DMS79 treated with DMSO at 0.1 percent for 48 hours (cell line): Measurements from ENCODE around the gene TBCD.

ENCODE experiments used
- DNase-seq: peaks from one replicate; lab custom pipeline; 2025; lab: John Stamatoyannopoulos, UW

TBCD gene

DNA sequence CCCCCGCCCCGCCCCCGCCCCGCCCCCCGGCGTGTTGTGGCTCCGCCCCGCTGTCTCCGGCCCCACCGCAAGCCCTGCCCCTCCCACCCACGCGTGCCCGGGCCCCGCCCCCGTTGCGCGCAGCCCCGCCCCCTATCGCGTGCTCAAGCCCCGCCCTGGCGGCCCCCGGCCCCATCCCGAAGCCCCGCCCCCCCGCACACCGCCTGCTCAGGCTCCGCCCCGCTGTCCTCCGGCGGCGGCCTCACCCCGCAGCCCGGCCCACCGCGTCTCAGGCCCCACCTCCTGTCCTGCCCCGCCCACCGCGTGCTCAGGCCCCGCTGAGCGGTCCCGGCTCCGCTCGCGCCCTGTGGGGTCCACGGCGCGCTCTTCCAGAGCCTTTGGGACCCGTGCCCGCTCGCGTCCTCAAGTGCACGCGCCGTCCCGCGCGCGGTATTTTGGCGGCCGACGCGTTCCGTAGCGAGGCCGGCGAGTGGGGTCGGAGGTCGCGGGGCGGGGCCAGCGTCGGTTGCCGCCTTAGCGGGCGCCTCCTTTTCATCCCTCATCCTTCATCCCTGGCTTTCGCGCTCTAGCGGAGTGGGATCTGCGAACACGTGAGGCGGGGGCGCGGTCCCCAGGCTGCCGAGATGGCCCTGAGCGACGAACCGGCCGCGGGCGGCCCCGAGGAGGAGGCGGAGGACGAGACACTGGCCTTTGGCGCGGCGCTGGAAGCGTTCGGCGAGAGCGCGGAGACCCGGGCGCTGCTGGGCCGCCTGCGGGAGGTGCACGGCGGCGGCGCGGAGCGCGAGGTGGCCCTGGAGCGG lies at the start of gene TBCD:
TBCD (plus strand) TSS at position 495 of the 800 bp plus-strand sequence; CDS start at position 624, 129 bp downstream.
- peak; percentile 44 for DNase-seq

DNA sequence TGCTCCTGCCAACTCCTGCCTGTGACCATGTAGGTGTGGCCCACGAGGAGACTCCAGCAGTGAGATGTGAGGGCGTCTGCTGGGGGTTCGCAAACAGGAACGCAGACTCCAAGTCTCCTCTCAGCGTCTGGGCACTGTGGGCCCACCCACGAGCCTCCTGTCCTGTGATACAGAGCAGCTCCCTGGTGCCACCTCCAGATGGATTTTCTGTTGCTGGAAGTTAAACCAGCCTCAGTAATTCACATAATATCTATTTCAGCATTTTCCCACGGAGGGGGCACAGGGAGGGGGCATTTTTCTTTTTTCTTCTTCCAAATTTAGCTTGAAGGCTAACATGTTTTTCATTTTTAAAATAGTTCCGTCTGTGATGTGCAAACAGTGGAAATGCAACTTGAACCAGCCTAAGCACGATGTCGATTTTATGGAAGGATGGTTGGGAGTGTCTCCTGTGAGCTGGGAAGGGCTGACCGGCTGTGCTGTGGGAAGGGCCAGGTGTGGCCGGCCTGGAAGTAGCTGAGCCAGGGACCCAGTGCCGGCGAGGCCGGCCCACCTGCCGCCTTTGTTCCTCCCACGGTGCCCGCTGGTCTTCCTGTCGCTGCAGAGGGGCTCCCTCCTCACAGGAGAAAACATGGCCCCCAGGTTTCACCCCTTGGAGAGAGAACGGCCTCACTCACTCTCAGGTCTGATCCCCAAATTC lies 49.5 kb upstream of the TBCD start:
- DNase-seq = no peak

DNA sequence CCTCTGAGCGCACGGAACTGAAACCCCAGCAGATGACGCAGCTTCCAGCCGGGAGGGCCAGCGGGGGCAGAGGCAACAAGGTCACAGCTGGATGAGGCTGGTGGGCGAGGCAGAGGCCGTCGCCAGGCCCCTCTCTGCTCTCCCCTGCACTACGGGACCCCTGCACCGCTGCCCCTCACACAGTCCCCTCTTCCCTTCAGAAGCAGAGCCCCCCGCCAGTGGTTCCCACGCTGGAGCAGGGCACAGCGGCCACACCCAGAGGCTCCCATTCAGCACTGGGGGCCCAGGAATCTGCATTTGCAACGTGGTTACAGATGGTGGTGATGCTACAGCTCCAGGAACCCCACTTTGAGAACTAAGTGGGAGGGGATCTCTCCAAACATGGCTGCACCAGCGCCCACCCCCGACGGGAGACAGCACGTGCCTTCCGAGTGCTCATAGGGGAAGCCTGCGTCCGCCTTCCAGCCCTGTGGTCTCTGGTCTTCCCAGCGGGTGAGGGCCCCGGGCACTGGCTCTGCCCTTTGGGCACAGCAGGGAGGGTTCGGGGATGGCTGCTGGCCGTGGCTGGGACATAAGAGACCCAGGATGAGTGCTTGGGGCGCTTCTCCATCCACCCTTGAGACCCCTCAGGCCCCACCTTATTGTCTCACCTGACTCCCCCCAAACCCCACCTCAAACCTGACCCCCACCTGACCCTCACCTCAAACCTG lies 48.7 kb upstream of the TBCD start:
- no peak for DNase-seq

DNA sequence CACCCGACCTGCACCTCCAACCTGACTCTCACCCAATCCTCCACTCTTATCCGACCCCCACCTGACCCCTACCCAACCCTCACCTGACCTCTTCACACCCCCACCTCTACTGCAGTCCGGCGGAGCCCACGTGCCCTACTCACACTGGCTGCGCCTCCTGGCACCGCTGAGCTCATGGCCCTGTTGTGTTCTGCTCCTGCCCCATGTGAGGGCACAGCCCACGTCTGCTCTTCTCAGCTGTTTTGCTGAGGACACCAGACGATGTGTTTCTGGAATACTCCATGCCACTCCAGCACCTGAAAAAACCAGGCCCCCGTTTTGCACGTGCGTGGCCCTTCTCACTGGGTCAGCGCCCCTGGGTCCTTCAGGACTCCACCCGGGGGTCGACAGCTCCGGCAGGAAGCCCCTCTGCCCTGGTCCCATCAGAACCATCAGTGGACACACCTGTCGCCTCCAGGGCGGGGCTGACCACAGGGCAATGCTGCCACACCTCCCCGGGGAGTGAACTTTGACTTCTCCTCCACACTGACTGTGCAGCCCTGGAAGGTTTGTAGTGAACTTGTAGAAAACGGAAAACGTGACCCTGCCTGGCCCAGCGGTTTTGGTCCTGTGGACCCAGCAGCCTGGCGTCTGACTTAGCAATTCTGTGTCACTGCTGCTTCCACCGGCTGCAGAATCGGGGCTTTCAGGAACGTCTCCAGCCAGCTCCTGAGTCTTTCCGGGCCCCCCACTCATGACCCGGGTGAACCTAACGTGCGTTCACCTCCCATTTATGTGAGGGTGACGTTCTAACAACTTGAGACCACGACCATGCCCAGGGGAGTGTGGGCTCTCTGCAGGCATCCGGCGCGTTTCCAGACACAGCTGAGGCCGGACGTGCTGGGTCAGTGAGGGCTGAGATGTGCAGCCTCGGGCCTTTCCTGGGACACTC lies 47.7 kb upstream of the TBCD start:
- DNase-seq = no peak

DNA sequence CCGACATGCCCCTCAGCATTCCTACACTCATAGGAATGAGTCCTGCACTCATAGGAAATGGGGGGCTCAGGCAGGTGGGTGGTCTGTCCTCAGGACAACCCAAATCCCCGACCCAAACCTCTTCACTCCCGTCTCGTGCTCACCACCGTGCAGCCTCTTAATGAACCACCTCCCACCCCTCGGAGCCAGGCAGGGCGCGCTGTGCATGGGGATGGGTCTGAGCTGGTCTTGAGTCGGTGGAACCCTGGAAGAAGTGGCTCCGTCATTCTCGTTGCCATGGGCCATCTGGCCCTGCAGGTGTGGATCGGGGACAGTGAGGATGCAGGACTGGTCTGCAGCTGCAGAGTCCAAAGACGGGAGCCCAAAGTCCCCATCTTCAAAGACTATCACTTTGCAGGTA lies 47.0 kb upstream of the TBCD start:
- DNase-seq = no peak

DNA sequence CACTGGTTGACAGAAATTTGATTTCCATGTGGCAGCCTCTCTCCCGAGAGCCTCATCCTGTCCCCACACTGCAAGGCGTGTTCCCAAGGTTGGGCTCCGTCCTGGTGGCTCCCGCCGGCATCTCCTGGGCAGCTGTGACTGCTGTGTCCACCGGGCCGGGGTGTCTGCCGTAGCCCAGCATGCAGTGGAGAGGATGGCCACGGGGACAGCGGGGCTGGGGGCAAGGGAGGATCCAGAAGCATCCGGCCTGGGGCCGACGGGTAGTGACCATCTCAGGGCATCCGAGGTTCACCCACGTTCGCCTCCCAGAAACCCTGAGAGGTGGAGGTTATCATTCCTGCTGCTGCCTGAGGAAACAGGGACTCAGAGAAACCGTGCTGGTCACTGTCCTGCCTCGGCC lies 46.1 kb upstream of the TBCD start:
- no peak for DNase-seq

DNA sequence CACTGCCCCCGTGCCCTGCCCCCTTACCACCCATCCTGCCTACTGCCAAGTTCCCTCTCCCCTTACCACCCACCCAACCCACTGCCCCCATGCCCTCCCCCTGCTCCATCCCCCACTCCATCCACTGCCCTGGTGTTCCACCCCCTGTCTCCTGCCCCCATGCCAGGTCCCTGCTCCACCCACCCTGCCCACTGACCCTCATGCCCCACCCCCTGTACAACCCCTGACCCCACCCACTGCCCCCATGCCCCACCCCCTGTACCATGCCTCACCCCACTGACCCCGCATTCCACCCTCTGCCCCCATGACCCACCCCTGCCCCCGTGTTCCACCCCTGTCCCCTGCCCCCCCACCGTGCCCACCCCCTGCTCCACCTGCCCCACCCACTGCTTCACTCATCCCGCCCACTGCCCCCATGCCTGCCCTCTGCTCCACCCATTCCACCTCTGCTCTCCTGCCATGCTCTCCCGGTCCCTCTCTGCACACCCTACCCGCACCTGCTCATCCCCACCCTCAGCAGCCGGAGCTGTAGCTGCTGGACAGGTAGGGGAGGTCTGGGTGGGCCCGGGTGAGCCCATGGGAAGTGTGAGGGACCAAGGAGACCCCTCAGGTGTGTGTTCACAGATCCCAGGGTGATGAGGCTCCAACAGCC lies 42.7 kb upstream of the TBCD start:
- DNase-seq = no peak

DNA sequence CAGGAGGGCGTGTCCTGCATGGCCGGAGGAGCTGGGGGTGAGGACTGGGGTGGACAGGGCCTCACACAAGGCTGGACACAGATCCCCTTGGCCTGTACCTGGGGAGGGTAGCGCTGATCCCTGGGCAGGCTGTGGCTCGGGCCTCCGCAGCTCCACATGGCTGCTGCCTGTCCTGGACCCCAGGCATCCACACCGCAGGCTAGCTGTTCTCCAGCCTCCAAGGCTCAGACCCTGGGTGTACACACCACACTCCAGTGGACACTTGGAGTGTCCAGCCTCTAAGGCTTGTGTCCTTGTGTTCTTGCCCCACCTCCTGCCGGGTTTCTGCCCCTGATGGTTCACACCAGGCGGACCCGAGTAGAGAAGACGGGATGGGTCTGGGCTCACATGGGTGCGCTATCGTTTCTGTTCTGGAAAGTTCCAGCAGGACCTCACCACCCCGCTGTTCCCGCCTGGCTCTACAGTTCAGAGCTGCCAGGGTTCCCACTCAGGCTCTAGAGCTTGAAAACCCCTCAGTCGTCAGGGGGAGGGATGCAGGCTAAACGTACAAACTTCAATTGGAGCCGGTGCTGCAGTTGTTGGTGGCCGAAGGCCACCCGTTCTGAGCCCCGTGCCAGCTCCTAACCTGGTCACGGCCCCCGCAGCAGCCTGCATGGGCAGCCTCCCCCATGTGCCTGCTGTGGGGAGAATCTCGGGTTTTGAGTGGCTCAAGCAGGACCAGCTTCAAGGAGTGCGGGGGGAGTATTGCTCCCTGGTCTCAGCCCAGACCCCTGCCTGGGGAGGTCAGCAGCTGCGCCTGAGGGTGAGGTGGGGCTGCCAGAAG lies 42.0 kb upstream of the TBCD start:
- no peak for DNase-seq

DNA sequence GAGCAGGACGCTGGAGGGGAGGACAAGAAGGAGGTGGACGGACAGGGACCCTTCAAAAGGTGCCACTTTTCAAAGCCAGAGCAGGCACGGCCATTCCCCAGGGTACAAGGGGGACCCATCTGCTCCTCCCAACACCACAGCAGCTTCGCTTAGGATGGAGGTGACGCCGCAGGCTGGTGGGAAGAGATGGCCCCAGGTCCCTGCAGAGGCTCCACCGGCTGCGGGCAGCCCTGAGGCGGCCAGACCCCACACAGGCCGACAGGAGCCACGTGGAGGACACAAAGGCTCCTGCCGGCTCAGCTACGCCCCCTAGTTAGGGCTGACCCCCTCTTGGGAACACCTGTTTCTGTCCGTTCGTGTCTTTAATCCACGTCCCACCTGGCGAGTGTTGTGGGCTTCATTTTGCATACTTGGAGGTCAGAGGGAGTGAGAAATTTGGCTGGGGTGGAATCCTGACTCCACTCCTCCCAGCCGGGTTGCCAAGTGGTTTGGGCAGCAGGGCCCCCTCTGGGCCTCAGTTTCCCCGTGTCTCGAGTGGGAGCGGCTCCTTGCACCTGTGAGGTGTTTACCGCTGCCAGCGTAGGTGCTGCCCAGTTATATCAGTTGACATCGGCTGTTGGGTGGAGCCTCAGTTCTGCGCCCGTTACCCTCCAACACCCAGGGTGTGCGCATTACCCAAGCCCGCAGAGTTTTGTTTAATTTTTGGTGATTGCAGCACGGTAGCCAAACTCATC lies 41.2 kb upstream of the TBCD start:
- DNase-seq = no peak

DNA sequence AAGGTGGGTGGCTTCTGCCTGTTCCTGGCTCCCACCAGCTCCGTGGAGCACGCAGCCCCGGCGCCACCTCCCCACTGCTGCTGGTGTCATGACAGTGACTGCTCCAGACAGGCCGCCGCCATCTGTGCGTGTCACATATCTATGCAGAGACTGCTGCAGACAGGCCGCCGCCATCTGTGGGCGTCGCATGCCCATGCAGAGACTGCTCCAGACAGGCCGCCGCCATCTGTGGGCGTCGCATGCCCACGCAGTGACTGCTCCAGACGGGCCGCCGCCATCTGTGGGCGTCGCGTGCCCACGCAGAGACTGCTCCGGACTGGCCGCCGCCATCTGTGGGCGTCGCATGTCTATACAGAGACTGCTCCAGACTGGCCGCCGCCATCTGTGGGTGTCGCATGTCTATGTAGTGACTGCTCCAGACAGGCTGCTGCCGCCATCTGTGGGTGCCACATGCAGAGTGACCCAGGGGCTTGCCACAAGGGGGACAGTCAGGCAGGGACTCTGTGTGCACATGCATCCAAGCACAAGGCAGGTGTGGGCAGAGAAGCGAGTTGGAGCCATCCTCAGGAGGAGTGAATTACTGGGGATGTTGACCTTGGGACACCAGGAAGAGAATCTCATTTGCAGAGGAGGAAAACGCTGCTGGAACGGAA lies 38.7 kb upstream of the TBCD start:
- no peak for DNase-seq

DNA sequence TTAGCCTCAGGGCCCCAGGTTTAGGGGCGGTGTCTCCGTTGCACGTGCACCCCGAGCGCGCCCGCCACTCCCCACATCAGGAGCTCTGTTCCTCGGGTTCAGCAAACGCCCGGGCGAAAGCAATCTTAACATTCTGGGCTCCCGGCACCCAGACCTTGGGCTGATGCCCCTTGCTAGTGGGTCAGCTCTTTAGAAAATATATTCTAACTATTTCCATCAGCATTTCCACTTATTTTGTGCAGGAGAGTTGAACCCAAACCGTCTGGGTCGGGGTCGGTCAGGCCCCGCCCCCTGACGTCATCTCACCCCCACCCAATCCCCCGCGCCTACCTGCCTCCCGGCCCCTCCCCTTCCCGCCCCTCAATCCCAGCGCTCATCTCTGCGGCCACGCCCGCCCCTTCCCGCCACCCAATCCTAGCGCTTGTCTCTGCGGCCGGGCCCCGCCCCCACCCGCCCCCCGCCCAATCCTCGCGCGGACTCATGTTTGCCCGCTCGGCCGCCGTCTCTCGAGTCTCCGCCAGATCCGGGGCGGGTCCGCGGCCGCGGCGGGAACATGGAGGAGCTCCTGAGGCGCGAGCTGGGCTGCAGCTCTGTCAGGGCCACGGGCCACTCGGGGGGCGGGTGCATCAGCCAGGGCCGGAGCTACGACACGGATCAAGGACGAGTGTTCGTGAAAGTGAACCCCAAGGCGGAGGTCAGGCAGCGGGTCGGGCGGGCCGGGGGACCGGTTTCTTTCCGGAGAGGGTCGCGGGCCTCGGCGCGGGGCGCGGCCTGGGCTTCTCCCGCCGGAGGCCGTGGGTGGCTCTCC lies 35.5 kb upstream of the TBCD start, which contains the start of gene FN3KRP:
FN3KRP (plus strand) TSS at position 504 of the 808 bp plus-strand sequence; CDS start at position 554, 50 bp downstream.
- peak; percentile 57 for DNase-seq

DNA sequence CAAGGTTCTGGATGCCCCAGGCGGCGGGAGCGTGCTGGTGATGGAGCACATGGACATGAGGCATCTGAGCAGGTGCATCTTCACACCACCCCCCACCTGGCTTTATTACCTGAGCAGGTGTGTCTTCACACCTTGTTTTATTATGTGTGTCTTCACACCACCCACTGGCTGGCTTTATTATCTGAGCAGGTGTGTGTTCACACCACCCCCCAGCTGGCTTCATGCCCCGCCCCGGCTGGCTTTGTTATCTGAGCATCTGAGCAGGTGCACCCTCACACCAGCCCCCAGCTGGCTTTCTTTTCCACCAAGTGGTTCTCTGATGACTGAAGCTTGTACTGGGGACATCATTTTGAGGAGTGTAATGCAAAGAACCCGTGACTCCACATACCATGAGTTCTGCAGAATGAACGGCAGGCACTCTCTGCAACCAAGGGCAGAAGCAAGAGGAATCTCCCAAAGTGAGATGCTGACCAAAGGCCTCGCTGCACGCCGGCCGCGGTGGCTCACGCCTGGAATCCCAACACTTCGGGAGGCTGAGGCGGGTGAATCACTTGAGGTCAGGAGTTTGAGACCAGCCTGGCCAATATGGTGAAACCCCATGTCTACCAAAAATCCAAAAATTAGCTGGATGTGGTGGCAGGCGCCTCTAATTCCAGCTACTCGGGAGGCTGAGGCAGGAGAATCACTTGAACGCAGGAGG lies 32.7 kb upstream of the TBCD start:
- DNase-seq = no peak

DNA sequence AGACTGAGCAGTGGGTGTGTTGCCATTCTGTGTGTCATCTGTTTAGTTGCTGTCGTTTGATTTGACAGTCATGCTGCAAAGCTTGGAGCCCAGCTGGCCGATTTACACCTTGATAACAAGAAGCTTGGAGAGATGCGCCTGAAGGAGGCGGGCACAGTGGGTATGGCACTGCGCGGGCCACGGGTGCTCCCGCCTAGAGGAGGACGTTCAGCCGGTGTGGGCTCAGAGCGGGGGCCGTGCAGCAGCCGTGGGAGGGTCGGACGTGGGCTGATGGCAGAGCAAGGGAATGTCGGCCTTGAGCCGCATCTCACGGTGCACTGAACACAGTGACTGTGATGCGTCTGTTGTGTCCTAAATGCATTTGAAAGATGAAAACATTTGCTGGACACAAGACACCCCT lies 31.7 kb upstream of the TBCD start:
- DNase-seq = no peak

DNA sequence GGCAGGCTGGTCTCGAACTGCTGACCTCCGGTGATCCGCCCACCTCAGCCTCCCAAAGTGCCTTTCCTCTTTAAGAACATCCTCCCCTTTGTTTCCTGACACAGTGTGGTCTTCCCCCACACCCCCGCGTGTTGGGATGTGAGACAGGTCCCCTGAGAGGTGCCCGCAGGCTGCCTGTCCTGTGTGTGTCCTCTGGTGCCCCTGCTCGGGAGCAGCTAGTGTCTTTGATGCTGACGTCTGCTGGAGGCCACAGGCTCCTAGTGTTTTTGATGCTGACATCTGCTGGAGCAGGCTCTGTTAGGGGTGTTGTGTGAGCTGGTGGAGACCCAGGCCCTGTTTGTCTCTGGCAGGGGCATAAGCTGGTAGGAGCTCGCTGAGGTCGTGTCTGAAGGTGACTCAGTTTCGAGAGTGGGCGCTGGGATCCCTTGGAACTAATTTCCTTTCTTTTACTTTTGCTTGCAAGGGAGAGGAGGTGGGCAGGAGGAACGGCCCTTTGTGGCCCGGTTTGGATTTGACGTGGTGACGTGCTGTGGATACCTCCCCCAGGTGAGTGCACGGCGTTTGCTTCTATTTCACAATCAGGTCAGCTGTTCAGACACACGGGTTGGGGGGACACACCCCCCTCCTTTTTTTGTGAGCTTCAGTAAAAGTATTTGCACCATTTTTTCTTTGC lies 29.4 kb upstream of the TBCD start:
- no peak for DNase-seq

DNA sequence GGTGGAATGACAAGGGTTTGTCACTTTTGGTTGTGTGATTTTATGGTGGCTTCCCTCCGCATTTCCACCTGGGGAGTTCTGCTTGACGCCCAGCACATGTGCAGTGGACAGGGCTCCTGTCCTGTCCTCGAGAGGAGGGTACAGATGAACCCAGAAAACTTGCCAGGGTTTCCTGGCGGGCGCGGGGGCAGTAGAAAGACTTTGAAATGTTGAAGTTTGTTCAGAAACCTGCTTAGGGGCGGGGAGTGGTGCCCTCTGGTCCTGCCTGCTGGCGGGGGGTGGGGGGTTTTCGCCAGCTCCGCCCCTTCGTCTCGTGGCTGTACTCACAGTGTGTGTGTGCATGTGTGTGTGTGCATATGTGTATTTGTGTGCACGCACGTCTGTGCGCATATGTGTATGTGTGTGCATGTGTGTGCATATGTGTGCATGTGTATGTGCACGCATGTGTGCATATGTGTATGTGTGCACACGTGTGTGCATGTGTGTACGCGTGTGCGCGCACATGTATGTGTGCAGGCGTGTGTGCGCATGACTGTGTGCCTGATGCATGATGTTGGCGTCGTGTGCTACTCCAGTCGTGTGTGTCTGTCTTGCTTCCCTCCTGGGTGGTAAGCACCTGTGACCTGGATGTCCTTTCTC lies 28.6 kb upstream of the TBCD start:
- DNase-seq = no peak

DNA sequence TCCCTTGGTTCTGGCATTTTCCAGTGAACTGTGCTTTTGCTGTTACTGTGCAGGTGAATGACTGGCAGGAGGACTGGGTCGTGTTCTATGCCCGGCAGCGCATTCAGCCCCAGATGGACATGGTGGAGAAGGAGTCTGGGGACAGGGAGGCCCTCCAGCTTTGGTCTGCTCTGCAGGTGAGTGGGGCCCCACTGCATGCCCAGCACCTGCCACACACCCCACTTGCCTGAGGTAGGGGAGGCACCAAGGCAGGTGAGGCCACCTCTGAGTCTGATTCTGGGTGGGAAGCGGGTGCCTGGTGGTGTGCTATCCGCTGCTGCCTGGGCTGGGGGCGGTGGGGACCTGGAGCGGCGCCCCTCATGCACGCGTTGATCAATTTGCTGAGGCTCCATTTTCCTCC lies 25.4 kb upstream of the TBCD start:
- no peak for DNase-seq
